ENCODE results near the gene PNPLA8.

The PNPLA8 gene

DNA sequence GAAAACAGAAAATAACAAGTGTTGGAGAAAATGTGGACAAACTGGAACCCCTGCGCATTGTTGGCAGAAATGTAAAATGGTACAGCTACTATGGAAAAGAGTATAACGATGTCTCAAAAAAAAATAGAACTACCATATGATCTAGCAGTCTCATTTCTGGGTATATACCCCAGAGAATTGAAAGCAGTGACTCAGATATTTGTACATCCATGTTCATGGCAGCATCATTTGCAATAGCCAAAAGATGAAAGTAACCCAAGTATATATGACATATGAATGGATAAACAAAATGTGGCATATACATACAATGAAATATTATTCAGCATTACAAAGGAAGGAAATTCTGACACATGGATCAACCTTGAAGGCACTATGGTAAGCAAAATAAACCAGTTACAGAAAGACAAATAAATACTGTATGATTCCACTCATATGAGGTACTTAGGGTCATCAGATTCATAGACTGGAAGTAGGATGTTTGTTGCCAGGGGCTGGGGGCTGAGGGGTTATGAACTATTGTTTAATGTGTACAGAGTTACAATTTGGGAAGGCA lies 74.6 kb downstream of the PNPLA8 start:
- CTCF ChIA-PET, result interaction anchor here (1.3 to 1.6 kb wide), 2 partner anchors 20 to 21 kb away, joined by 3 to 6 read pairs; no protein-coding TSS in a partner anchor
- POLR2A ChIA-PET, result no interaction called here
- DNase-seq (ENCODE audit: extremely low spot score), result no peak
- TF ChIP-seq, protein P1, sequence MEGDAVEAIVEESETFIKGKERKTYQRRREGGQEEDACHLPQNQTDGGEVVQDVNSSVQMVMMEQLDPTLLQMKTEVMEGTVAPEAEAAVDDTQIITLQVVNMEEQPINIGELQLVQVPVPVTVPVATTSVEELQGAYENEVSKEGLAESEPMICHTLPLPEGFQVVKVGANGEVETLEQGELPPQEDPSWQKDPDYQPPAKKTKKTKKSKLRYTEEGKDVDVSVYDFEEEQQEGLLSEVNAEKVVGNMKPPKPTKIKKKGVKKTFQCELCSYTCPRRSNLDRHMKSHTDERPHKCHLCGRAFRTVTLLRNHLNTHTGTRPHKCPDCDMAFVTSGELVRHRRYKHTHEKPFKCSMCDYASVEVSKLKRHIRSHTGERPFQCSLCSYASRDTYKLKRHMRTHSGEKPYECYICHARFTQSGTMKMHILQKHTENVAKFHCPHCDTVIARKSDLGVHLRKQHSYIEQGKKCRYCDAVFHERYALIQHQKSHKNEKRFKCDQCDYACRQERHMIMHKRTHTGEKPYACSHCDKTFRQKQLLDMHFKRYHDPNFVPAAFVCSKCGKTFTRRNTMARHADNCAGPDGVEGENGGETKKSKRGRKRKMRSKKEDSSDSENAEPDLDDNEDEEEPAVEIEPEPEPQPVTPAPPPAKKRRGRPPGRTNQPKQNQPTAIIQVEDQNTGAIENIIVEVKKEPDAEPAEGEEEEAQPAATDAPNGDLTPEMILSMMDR (IDR thresholded peaks at IDR 0.05; ENCODE audit: control extremely low read depth, extremely low read depth, low read depth, missing control alignments), result no peak

DNA sequence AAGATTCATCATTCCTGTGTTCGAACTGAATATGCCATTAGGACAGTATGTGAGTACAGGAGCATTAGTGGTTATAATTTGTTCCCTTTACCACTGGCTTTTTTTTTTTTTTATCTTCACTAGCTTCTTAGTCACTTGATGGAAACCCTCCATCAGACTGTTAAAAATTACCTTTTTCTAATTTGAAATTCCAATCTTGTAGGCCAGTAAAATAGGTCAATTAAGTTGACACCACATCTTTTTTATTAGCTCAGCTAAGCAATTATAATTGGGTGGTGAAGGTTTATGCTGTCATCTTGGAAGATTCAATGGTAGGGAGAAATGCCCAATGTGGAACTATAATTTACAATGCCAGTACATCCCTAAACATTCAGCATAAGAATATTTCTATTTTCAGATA lies 75.8 kb downstream of the PNPLA8 start:
- ChIA-PET CTCF (interaction anchor here (1.1 to 4.8 kb wide), 5 partner anchors 9 to 28 kb away, joined by 3 to 24 read pairs (median 6); no protein-coding TSS in a partner anchor), POLR2A (no interaction called here)
- TF ChIP-seq, protein P1 (IDR thresholded peaks at IDR 0.05; ENCODE audit: control extremely low read depth, extremely low read depth, low read depth, missing control alignments), result no peak
- DNase-seq (ENCODE audit: extremely low spot score), result no peak

DNA sequence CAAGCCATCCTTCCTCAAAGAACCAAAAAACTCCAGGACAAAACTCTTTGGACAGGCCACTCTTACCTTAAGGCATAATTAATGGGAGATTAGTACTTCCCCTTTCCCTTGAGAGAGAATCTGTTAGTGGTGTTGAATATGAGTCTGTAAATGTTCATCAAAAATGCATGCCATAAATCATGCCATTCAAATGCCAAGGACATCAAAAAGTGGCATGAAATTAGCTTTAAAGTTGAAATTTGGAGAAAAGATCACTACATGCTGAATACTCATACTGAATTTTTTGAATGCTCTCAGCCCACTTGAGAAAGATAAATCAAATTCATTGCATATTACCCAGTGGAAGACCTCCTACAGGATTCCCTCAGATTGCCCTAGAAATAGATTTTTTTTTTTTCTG lies 76.4 kb downstream of the PNPLA8 start:
- TF ChIP-seq, protein P1 (IDR thresholded peaks at IDR 0.05; ENCODE audit: control extremely low read depth, extremely low read depth, low read depth, missing control alignments), result no peak
- no peak for DNase-seq (ENCODE audit: extremely low spot score)
- CTCF ChIA-PET, result interaction anchor here (1.2 to 4.8 kb wide), 4 partner anchors 10 to 47 kb away, joined by 4 to 24 read pairs (median 9); no protein-coding TSS in a partner anchor
- POLR2A ChIA-PET, result interaction anchor here (0.8 to 1.0 kb wide), 2 partner anchors 26 to 29 kb away, joined by 3 to 5 read pairs; no protein-coding TSS in a partner anchor

DNA sequence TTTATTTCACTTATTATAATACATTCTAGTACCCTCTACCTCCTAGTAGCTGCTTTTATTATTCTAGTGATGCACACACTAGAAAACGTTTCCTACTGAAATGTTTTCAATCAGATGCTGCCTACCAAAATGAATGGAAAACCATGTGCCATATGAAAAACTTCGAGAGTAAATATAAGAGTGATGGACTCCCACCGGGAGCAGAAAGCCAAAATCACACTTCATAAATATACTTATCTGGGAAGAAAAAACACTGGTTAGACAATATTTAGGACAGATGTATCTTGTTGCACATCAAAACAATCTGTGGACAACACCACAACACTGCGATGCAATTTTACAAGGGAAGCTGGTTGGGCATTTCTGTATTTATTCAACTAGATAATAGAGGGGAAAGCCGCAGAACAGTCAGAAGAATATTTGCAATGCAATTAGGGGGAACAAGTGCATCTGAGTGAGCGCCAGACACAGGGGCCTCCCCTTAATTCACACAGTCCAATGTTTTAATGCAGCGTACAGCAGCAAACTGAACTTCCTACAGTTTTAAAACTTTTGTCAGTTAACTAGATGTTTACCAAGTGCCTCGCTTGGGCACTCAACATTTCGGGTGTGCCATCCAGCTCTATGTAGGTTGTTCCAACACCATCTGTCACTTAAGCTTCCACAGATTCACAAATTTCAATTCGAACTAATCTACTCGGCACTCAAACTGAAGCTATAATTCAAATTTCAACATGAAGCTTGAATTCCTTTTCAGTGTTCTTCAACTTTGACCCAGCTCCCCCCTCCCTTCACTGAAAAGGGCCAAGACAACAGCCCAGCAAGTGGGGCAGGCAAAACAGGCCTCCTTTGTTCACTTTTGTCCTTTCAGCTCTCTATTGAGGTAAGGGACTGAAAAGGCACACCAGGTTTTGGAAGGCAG lies 77.1 kb downstream of the PNPLA8 start:
- CTCF ChIA-PET, result interaction anchor here (0.9 to 4.8 kb wide), 5 partner anchors 11 to 74 kb away, joined by 4 to 24 read pairs (median 4); no protein-coding TSS in a partner anchor
- TF ChIP-seq, protein P1 (IDR thresholded peaks at IDR 0.05; ENCODE audit: control extremely low read depth, extremely low read depth, low read depth, missing control alignments), result no peak
- POLR2A ChIA-PET, result interaction anchor here (0.8 to 1.0 kb wide), 2 partner anchors 25 to 28 kb away, joined by 3 to 5 read pairs; no protein-coding TSS in a partner anchor
- no peak for DNase-seq (ENCODE audit: extremely low spot score)

DNA sequence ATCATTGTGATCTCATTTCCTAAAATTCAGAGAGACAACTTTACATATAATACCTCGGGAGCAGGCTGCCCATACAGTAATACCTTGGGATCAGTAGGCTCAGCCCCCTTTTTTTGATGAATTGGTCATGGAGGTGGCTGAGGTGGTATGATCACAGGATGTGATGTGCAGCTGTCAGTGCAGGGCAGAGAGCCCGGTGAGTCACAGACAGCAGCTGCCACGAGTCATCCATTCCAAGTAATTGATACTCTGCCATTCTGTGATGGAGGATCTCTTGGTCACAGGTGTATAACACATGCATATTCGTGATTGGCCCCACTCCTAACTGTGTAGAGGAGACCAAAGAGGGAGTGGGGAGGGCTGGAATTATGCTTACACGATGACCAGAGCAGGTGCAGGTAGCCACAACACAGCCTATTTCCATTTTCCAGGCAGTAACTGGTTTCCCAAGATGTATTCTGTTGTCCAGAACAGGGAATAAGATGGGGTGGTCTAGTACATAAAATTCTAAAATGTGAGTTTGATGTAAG lies 83.8 kb downstream of the PNPLA8 start:
- TF ChIP-seq, protein P1 (IDR thresholded peaks at IDR 0.05; ENCODE audit: control extremely low read depth, extremely low read depth, low read depth, missing control alignments), result no peak
- no peak for DNase-seq (ENCODE audit: extremely low spot score)
- CTCF ChIA-PET, result interaction anchor here (1.2 to 4.7 kb wide), 8 partner anchors 10 to 84 kb away, joined by 3 to 47 read pairs (median 5); no protein-coding TSS in a partner anchor
- POLR2A ChIA-PET, result no interaction called here

DNA sequence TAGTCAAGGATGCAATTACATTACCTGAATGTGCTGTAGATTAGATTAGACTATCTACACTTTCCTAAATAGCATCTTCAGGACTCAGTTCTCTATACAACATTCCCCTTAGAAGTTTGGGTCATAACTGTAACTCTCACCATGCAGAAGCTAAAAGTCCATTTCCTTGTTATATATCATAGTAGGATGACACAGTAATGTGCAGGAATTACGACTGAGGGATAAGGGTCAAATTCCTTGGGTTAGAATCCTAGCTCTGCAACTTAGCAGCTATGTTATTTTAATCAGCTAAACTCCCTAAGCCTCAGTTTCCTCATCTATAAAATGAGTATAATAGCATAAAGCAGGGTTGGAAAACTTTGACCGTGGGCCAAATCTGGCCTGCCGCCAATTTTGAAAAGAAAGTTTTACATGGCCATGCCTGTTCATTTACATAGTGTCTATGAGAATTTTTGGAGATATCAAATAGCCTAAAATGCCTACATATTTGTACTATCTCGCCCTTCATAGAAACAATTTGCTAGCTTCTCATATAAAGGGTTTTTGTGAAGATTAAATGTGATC lies 84.5 kb downstream of the PNPLA8 start:
- no peak for DNase-seq (ENCODE audit: extremely low spot score)
- TF ChIP-seq, protein P1 (IDR thresholded peaks at IDR 0.05; ENCODE audit: control extremely low read depth, extremely low read depth, low read depth, missing control alignments), result no peak
- ChIA-PET POLR2A (no interaction called here), CTCF (interaction anchor here (1.1 to 4.7 kb wide), 8 partner anchors 9 to 33 kb away, joined by 3 to 47 read pairs (median 5); no protein-coding TSS in a partner anchor)

Measured in GM10248 (cell line).